Measurements from ENCODE around the gene FYCO1. TPM values are rescaled to one million over a fixed set of nuclear protein-coding genes. Genes with fewer than 3 reads are reported as not detected.

Gene FYCO1
- total and polyA plus RNA-seq, 10 of the 15 experiments (the other 5 are each of a cell fraction or from before 2014, with no cell fraction given), result 1.5 to 8.4 (median 6.5) TPM

DNA sequence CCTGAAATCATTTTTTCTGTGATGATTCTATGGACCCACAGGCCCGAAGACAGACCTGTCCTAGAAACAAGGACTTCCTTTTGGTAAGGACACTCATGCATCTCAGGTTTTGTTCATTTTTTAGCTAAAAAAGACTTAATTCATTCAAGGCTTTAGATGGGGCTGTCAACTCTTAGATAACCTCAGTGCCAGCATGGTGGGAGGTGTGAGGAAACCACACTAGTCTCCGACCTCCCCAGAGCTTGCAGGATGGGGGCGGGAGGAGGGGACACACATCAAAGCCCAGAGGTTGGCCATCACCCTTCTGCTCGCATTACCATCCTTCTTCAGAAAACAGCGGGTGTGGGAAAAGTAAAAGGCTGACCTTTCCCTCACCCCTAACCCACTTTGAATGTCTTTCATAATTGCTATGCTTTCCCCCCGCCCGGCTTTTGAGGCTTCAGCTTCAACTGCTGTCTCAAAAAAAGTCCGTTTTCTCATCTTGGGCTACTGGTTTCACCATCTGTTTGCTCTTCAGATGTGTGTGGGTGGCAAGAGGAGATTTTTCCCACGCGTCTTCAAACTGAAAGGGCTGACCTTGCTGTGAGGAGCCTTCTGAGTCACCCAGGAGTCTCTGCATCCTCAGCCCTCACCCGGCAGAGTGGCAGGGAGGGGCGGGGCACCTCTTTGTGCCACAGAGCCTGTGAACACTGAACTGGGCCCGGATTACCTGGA lies 79.9 kb downstream of the FYCO1 start (continued):
- TF ChIP-seq CHD4 (IDR thresholded peaks at IDR 0.05) (no peak), CBX5 (IDR thresholded peaks at IDR 0.05; ENCODE audit: low read depth) (0 out of 2 replicates have a peak, but pooled peaks have one; percentile 95), NR2F1 (conservative IDR thresholded peaks at IDR 0.05) (peak; percentile 97), WRNIP1 (IDR thresholded peaks at IDR 0.05; ENCODE audit: borderline replicate concordance, low read depth, low read length) (no peak), MEF2B (IDR thresholded peaks at IDR 0.05; ENCODE audit: partially characterized antibody, poor library complexity, severe bottlenecking) (peak; percentile 95), HDGF (IDR thresholded peaks at IDR 0.05) (no peak; the same call in 1 of the 2 replicates), RB1 (IDR thresholded peaks at IDR 0.05; ENCODE audit: borderline replicate concordance) (no peak), PAX5 (IDR thresholded peaks at IDR 0.05; ENCODE audit: borderline replicate concordance, low read depth, low read length) (peak; percentile 83; the same call in 1 of the 2 replicates), BCL11A (IDR thresholded peaks at IDR 0.05; ENCODE audit: low read depth, low read length) (peak; percentile 89), JUND (IDR thresholded peaks at IDR 0.05; ENCODE audit: low read depth, low read length) (peak; percentile 84), MEF2A (IDR thresholded peaks at IDR 0.05; ENCODE audit: insufficient read depth, low read depth, low read length) (peak; percentile 90), SIN3A (IDR thresholded peaks at IDR 0.05; ENCODE audit: low read depth, low read length) (no peak), CBFB (IDR thresholded peaks at IDR 0.05; ENCODE audit: low read depth) (peak; percentile 86), SREBF2 (IDR thresholded peaks at IDR 0.05; ENCODE audit: low read length) (no peak), CREB1 (IDR thresholded peaks at IDR 0.05; ENCODE audit: low read depth) (peak; percentile 46; the same call in 1 of the 2 replicates), RAD51 (IDR thresholded peaks at IDR 0.05) (no peak), BMI1 (IDR thresholded peaks at IDR 0.05; ENCODE audit: borderline replicate concordance) (peak; percentile 29; the same call in 1 of the 2 replicates), PML (IDR thresholded peaks at IDR 0.05; ENCODE audit: low read length) (peak; percentile 79; the same call in 1 of the 2 replicates), YY1 (IDR thresholded peaks at IDR 0.05; ENCODE audit: low read depth, low read length) (peak; percentile 48; the same call in 1 of the 2 replicates), SMAD5 (IDR thresholded peaks at IDR 0.05; ENCODE audit: low read depth) (peak; percentile 76; the same call in 1 of the 2 replicates), POLR2AphosphoS5 (IDR thresholded peaks at IDR 0.05; ENCODE audit: low read length) (no peak), POU2F2 (IDR thresholded peaks at IDR 0.05; ENCODE audit: borderline replicate concordance, low read depth, low read length) (peak; percentile 88; the same call in 2 of the 3 replicates)
- TF ChIP-seq, protein P1, sequence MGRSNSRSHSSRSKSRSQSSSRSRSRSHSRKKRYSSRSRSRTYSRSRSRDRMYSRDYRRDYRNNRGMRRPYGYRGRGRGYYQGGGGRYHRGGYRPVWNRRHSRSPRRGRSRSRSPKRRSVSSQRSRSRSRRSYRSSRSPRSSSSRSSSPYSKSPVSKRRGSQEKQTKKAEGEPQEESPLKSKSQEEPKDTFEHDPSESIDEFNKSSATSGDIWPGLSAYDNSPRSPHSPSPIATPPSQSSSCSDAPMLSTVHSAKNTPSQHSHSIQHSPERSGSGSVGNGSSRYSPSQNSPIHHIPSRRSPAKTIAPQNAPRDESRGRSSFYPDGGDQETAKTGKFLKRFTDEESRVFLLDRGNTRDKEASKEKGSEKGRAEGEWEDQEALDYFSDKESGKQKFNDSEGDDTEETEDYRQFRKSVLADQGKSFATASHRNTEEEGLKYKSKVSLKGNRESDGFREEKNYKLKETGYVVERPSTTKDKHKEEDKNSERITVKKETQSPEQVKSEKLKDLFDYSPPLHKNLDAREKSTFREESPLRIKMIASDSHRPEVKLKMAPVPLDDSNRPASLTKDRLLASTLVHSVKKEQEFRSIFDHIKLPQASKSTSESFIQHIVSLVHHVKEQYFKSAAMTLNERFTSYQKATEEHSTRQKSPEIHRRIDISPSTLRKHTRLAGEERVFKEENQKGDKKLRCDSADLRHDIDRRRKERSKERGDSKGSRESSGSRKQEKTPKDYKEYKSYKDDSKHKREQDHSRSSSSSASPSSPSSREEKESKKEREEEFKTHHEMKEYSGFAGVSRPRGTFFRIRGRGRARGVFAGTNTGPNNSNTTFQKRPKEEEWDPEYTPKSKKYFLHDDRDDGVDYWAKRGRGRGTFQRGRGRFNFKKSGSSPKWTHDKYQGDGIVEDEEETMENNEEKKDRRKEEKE (IDR thresholded peaks at IDR 0.05), result no peak
- TF ChIP-seq, protein P2, sequence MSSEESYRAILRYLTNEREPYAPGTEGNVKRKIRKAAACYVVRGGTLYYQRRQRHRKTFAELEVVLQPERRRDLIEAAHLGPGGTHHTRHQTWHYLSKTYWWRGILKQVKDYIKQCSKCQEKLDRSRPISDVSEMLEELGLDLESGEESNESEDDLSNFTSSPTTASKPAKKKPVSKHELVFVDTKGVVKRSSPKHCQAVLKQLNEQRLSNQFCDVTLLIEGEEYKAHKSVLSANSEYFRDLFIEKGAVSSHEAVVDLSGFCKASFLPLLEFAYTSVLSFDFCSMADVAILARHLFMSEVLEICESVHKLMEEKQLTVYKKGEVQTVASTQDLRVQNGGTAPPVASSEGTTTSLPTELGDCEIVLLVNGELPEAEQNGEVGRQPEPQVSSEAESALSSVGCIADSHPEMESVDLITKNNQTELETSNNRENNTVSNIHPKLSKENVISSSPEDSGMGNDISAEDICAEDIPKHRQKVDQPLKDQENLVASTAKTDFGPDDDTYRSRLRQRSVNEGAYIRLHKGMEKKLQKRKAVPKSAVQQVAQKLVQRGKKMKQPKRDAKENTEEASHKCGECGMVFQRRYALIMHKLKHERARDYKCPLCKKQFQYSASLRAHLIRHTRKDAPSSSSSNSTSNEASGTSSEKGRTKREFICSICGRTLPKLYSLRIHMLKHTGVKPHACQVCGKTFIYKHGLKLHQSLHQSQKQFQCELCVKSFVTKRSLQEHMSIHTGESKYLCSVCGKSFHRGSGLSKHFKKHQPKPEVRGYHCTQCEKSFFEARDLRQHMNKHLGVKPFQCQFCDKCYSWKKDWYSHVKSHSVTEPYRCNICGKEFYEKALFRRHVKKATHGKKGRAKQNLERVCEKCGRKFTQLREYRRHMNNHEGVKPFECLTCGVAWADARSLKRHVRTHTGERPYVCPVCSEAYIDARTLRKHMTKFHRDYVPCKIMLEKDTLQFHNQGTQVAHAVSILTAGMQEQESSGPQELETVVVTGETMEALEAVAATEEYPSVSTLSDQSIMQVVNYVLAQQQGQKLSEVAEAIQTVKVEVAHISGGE (CRISPR knock-in tag; IDR thresholded peaks at IDR 0.05), result no peak
- TF ChIP-seq, protein P3, sequence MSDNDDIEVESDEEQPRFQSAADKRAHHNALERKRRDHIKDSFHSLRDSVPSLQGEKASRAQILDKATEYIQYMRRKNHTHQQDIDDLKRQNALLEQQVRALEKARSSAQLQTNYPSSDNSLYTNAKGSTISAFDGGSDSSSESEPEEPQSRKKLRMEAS (IDR thresholded peaks at IDR 0.05; ENCODE audit: low read depth, low read length), result peak; percentile 8; the same call in 1 of the 2 replicates

All from GM12878 (cell line).